Measurements from ENCODE around the gene CFAP61.

- no peak for TF ChIP-seq CTCF (IDR thresholded peaks at IDR 0.05; ENCODE audit: insufficient read depth, low read depth, low read length)
- TF ChIP-seq EZH2 (IDR thresholded peaks at IDR 0.05; ENCODE audit: insufficient read depth, low read length) = no peak
These were observed 42.5 kb upstream of the CFAP61 start for GRCh38 chr20:20009784-20010253.

Data from astrocyte (in vitro differentiated cells and primary cell).